Lung microvascular endothelial cell (primary cell): ENCODE measurements around the gene ATXN1L. TPM values are rescaled to one million over a fixed set of nuclear protein-coding genes. Genes with fewer than 3 reads are reported as not detected.
"Not testable (repeated sequence)": the region's sequence is repeated elsewhere in the genome, so short reads cannot be mapped to it uniquely, and the experiment has no call there.

ENCODE experiments used
- DNase-seq, 2 donors: peaks; one replicate each; pipeline versions ENCODE4 v3.0.0 to v3.0.0-alpha.2; 2010; ENCODE audit warnings: low read depth in 2 of 2
- total RNA-seq: library from RNA; depleted of rRNA; stranded (reverse); fragments of >200 nt; gene quantifications from 2 replicates; pipeline ENCODE4 v1.2.1, GENCODE V29; 2014

ATXN1L gene
- 10.2 and 16.3 TPM in 2 replicates for total RNA-seq

- peak; percentile 86 to 90 for DNase-seq
Measured at GRCh38 chr16:71845639-71846430, at the start of gene ATXN1L. ATXN1L (plus strand) TSS chr16:71845976; CDS start chr16:71849741, 3,765 bp downstream.

- DNase-seq: no peak
Measured at GRCh38 chr16:71796501-71797097, 49.2 kb upstream of the ATXN1L start.

GRCh38 chr16:71803305-71803690, 42.5 kb upstream of the ATXN1L start:
- DNase-seq: no peak

- peak; percentile 41 to 44 for DNase-seq
Measured at GRCh38 chr16:71807905-71808592, 37.7 kb upstream of the ATXN1L start.

- peak; percentile 99 to 100 for DNase-seq
Measured at GRCh38 chr16:71808593-71809459, 37.0 kb upstream of the ATXN1L start, which contains the start of gene AP1G1. AP1G1 (minus strand) TSS chr16:71808834; CDS start chr16:71789479, 19,355 bp downstream.

- DNase-seq: not testable (repeated sequence)
Measured at GRCh38 chr16:71810155-71810530, 35.6 kb upstream of the ATXN1L start.

- peak; percentile 54 to 72 for DNase-seq
Measured at GRCh38 chr16:71811261-71811803, 34.4 kb upstream of the ATXN1L start.

- DNase-seq: not testable (repeated sequence)
Measured at GRCh38 chr16:71817155-71817500, 28.6 kb upstream of the ATXN1L start.

- no peak for DNase-seq
Measured at GRCh38 chr16:71826533-71827017, 19.2 kb upstream of the ATXN1L start.

GRCh38 chr16:71830359-71830758, 15.4 kb upstream of the ATXN1L start:
- no peak for DNase-seq

- not testable (repeated sequence) for DNase-seq
Measured at GRCh38 chr16:71831698-71832097, 14.1 kb upstream of the ATXN1L start.

- DNase-seq: not testable (repeated sequence)
Measured at GRCh38 chr16:71832112-71832511, 13.7 kb upstream of the ATXN1L start.

GRCh38 chr16:71834291-71834690, 11.5 kb upstream of the ATXN1L start:
- DNase-seq: no peak

- DNase-seq: no peak
Measured at GRCh38 chr16:71837150-71837549, 8.6 kb upstream of the ATXN1L start.

GRCh38 chr16:71840052-71840451, 5.7 kb upstream of the ATXN1L start:
- DNase-seq: no peak

- DNase-seq: no peak
Measured at GRCh38 chr16:71843572-71843971, 2.2 kb upstream of the ATXN1L start.

GRCh38 chr16:71846431-71846830, 655 bp downstream of the ATXN1L start:
- DNase-seq: peak; percentile 14 to 45

GRCh38 chr16:71847096-71847495, 1.3 kb downstream of the ATXN1L start:
- no peak for DNase-seq

- DNase-seq: peak in 1 of 2 donors; percentile 33
Measured at GRCh38 chr16:71848622-71849021, 2.8 kb downstream of the ATXN1L start.

- DNase-seq: no peak
Measured at GRCh38 chr16:71851746-71852145, 6.0 kb downstream of the ATXN1L start.

- DNase-seq: no peak
Measured at GRCh38 chr16:71852158-71852557, 6.4 kb downstream of the ATXN1L start.
